K562 (cell line): ENCODE data around the gene PTTG1IP. TPM values are rescaled to one million over a fixed set of nuclear protein-coding genes. Genes with fewer than 3 reads are reported as not detected.

Experiments used
- AFF1 ChIP-seq, 2 experiments: fragments of 450-650 bp; IDR thresholded peaks; 2 replicates each; pipeline ENCODE4 v1.6.1; 2018; ENCODE audit warnings: mild to moderate bottlenecking in 2 of 2, low read depth in 1 of 2; ENCODE audit not compliant: partially characterized antibody in 2 of 2
- CTCF ChIP-seq, 3 experiments: IDR thresholded peaks in 2 of 3; conservative IDR thresholded peaks in 1 of 3; 2 replicates each; pipeline ENCODE4 v1.5.1; 2011 to 2012; ENCODE audit warnings: low read length in 3 of 3, mild to moderate bottlenecking in 3 of 3, control low read depth in 2 of 3, improper control_type of control experiment in 1 of 3, inconsistent platforms in 1 of 3, low read depth in 1 of 3, mixed read lengths in 1 of 3, moderate library complexity in 1 of 3; ENCODE audit not compliant: insufficient read depth in 2 of 3
- GTF2E2 ChIP-seq: fragments of 200-800 bp; sonication (Bioruptor generic); IDR thresholded peaks from 2 replicates; pipeline ENCODE4 v1.6.1; 2016; ENCODE audit warnings: missing genetic modification characterization, missing compliant biosample characterization
- JUN ChIP-seq, 2 experiments: sonication (generic) in 1 of 2; formaldehyde crosslinking in 1 of 2; IDR thresholded peaks; 2 replicates each; pipeline versions ENCODE4 v1.6.1 to v1.8.0; 2012 to 2022; ENCODE audit warnings: borderline replicate concordance in 2 of 2, mild to moderate bottlenecking in 2 of 2, improper control_type of control experiment in 1 of 2, low read depth in 1 of 2, low read length in 1 of 2, missing genetic modification reagents in 1 of 2
- PBX2 ChIP-seq, 2 experiments: IDR thresholded peaks in 1 of 2; conservative IDR thresholded peaks in 1 of 2; 2 replicates each; pipeline ENCODE4 v1.6.1; 2016; ENCODE audit warnings: low read depth in 2 of 2, mild to moderate bottlenecking in 1 of 2, missing compliant biosample characterization in 1 of 2, missing genetic modification characterization in 1 of 2, moderate library complexity in 1 of 2
- ZNF644 ChIP-seq: fragments of 200-800 bp; sonication (Bioruptor generic); IDR thresholded peaks from 2 replicates; pipeline ENCODE4 v1.6.1; 2016; ENCODE audit warnings: low read depth, missing genetic modification characterization, missing compliant biosample characterization
- polyA plus RNA-seq, 8 experiments: library from polyadenylated mRNA; depleted of rRNA in 4 of 8; stranded (reverse) in 5 of 8; unstranded in 3 of 8; fragments of >200 nt; fragmentation: Nextera tagmentation in 2 of 8; fragmentation: Illumina TruSeq in 1 of 8; extraction: Ambion mirVana in 2 of 8; extraction: Trizol in 1 of 8; gene quantifications; 2 replicates each; pipeline versions ENCODE4 v1.2.1 to v1.2.3, GENCODE V29; 2011 to 2014; ENCODE audit warnings: inconsistent platforms in 1 of 8, missing spikeins in 1 of 8
- total RNA-seq, 7 experiments: library from RNA; depleted of rRNA in 6 of 7; stranded (reverse); fragments of >200 nt in 6 of 7; fragmentation: Illumina TruSeq in 2 of 7; extraction: Trizol in 2 of 7; gene quantifications; 2 replicates each; pipeline versions ENCODE4 v1.2.1 to v1.2.3, GENCODE V29; 2011 to 2021; ENCODE audit warnings: low replicate concordance in 1 of 7

PTTG1IP gene
- total and polyA plus RNA-seq, 9 of the 15 experiments (the other 6 are each of a cell fraction or from before 2014, with no cell fraction given) = 5.0 to 99.3 (median 82.4) TPM

- TF ChIP-seq PBX2 (CRISPR knock-in tag; IDR thresholded peaks at IDR 0.05; ENCODE audit: low read depth) = no peak
- 0 out of 2 replicates have a peak, but pooled peaks have one; percentile 7 for TF ChIP-seq PBX2 (tag; conservative IDR thresholded peaks at IDR 0.05; ENCODE audit: low read depth)
- no peak for TF ChIP-seq AFF1 (IDR thresholded peaks at IDR 0.05; ENCODE audit: low read depth in 1 of 2, partially characterized antibody in 2 of 2)
- no peak for TF ChIP-seq ZNF644
- TF ChIP-seq JUN (IDR thresholded peaks at IDR 0.05; ENCODE audit: borderline replicate concordance, low read depth, low read length) = 0 out of 2 replicates have a peak, but pooled peaks have one; percentile 34
- TF ChIP-seq JUN (CRISPR knock-in tag; IDR thresholded peaks at IDR 0.05; ENCODE audit: borderline replicate concordance) = no peak
- TF ChIP-seq CTCF (IDR thresholded peaks at IDR 0.05 in 2 of 3, conservative IDR thresholded peaks at IDR 0.05 in 1 of 3; ENCODE audit: insufficient read depth in 2 of 3, low read depth in 1 of 3, low read length in 3 of 3) = 0 out of 6 replicates have a peak, but pooled peaks of 1 of the 3 experiments have one; percentile 2
- 0 out of 2 replicates have a peak, but pooled peaks have one; percentile 2 for TF ChIP-seq GTF2E2 (tag)
These were observed 4.8 kb downstream of the PTTG1IP start (continued) for GRCh38 chr21:44868707-44869106.
